WERI-Rb-1 (cell line): Measurements from ENCODE around the gene PDCD6IP.

ENCODE experiments used
- DNase-seq: peaks from one replicate; pipeline ENCODE4 v3.0.0-alpha.2; 2020
- H3K27ac ChIP-seq: fragments of 250-450 bp; sonication (Bioruptor Pico); 2 replicates; pipeline ENCODE4 v1.5.1; 2020; ENCODE audit warnings: mild to moderate bottlenecking, moderate library complexity
- H3K27me3 ChIP-seq: fragments of 250-450 bp; sonication (Bioruptor Pico); 2 replicates; pipeline ENCODE4 v1.5.1; 2021; ENCODE audit warnings: mild to moderate bottlenecking, low read depth, moderate library complexity; ENCODE audit not compliant: insufficient read depth, severe bottlenecking
- H3K36me3 ChIP-seq: fragments of 250-450 bp; sonication (Bioruptor Pico); 2 replicates; pipeline ENCODE4 v1.5.1; 2020; ENCODE audit warnings: mild to moderate bottlenecking, moderate library complexity
- H3K4me3 ChIP-seq: 2 replicates; pipeline ENCODE4 v1.5.1; 2011; ENCODE audit warnings: low read depth, mild to moderate bottlenecking, control low read depth, low read length
- H3K9me3 ChIP-seq: fragments of 250-450 bp; sonication (Bioruptor Pico); 2 replicates; pipeline ENCODE4 v1.5.1; 2021; ENCODE audit warnings: mild to moderate bottlenecking, moderate library complexity; ENCODE audit not compliant: severe bottlenecking
- TF ChIP-seq, protein P1 (sequence below): IDR thresholded peaks from 2 replicates; pipeline ENCODE4 v1.5.1; 2011; ENCODE audit warnings: low read depth, mild to moderate bottlenecking, control low read depth, inconsistent platforms, low read length

PDCD6IP gene

DNA sequence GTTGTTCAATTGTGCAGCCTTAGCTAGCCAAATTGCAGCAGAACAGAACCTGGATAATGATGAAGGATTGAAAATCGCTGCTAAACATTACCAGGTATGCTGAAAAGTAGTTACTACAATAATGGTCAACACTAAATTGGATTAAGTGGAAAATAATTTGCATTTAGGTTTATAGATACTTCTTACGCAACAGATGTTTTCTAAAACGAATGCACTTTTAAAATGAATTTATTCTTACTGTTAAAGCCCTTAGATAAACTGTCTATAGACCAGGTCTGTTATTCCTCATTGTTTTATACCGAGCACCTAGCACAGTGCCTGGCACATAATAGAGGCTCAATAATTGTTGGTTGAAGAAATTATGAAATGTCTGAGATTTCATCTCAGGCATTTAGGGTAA is 23.6 kb downstream of the PDCD6IP start:
- no peak for DNase-seq
- peaks cover 49% of the 10 kb centered on the region for H3K36me3 ChIP-seq
- no peaks in the 10 kb centered on the region for H3K27me3 ChIP-seq
- no peak overlapping the region for H3K27ac ChIP-seq
- H3K4me3 ChIP-seq: no peak overlapping the region
- H3K9me3 ChIP-seq: no peaks in the 10 kb centered on the region
- TF ChIP-seq, protein P1, sequence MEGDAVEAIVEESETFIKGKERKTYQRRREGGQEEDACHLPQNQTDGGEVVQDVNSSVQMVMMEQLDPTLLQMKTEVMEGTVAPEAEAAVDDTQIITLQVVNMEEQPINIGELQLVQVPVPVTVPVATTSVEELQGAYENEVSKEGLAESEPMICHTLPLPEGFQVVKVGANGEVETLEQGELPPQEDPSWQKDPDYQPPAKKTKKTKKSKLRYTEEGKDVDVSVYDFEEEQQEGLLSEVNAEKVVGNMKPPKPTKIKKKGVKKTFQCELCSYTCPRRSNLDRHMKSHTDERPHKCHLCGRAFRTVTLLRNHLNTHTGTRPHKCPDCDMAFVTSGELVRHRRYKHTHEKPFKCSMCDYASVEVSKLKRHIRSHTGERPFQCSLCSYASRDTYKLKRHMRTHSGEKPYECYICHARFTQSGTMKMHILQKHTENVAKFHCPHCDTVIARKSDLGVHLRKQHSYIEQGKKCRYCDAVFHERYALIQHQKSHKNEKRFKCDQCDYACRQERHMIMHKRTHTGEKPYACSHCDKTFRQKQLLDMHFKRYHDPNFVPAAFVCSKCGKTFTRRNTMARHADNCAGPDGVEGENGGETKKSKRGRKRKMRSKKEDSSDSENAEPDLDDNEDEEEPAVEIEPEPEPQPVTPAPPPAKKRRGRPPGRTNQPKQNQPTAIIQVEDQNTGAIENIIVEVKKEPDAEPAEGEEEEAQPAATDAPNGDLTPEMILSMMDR: no peak

DNA sequence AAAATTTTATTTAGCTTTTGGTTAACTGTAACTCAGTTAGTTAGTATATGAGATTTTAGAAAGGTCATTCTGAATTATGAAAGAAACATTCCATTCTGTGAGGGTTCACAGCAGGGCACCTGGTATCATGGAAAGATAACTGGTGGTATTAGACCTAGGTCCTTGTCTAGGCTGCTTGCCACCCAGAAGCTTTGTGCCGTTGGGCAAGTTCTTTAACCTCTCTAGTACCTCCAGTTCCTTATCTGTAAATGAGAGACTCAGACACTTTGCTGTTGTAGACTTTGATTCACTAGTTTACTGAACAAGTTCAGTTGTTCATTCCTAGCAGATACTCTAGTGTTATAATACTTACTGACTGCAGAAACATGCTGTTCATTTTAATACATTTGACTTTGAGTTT is 25.4 kb downstream of the PDCD6IP start:
- TF ChIP-seq, protein P1: no peak
- peaks cover 58% of the 10 kb centered on the region for H3K36me3 ChIP-seq
- no peak for DNase-seq

DNA sequence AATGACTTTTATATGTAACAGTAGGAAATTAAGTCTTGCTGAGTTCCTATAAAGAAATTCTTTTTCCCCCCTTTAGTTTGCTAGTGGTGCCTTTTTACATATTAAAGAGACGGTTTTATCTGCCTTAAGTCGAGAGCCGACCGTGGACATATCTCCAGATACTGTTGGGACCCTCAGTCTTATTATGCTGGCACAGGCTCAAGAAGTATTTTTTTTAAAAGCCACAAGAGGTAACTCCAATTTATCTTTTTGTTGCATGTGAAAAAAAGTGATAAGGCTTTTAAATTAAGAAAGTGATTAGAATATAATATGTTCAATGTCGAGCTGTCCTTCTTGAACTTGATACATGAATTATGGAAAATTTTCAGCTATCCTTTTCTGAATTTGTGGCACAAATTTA is 26.7 kb downstream of the PDCD6IP start:
- Histone ChIP-seq H3K36me3 (peaks cover 56% of the 10 kb centered on the region), H3K4me3 (no peak overlapping the region), H3K9me3 (no peaks in the 10 kb centered on the region), H3K27ac (no peak overlapping the region), H3K27me3 (no peaks in the 10 kb centered on the region)
- TF ChIP-seq, protein P1: no peak
- no peak for DNase-seq

More for the DNA sequence above, 25.4 kb downstream of the PDCD6IP start:
- H3K9me3 ChIP-seq: no peaks in the 10 kb centered on the region
- no peaks in the 10 kb centered on the region for H3K27me3 ChIP-seq
- H3K27ac ChIP-seq: no peak overlapping the region
- no peak overlapping the region for H3K4me3 ChIP-seq

DNA sequence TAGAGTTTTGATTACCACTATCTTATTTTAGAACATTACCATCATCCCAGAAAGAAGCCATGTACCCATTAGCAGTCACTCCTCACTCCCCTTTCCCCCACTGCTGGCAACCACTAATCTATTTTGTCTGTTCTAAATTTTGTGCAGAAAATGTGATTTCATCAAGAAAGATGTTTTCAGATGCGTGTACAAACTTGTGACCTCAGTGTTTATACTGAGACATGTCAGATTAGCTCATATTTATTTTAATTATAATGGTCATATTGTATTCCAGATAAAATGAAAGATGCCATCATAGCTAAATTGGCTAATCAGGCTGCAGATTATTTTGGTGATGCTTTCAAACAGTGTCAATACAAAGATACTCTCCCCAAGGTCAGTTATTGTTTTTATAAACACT is 27.8 kb downstream of the PDCD6IP start:
- H3K36me3 ChIP-seq: peaks cover 51% of the 10 kb centered on the region

DNA sequence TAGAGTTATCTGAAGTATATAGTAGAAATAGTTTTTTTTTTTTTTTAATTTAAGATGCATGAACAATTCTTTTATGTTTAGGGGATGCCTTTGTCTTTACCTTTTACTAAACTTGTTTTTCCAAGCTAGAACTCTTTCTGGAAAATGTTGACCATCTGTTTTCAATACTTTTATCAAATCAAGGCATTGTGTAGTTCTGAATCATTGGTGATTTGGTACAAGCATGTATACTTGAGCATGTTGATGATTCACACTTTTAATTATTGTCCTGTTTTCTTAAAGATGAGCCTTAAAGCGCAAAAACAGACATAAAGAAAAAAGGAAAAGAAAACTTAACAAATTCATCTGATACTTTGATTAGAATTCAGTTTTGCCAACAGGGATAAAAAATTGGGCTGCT is 28.3 kb downstream of the PDCD6IP start:
- Histone ChIP-seq H3K27ac (no peak overlapping the region), H3K9me3 (no peaks in the 10 kb centered on the region), H3K36me3 (peaks cover 51% of the 10 kb centered on the region), H3K4me3 (no peak overlapping the region), H3K27me3 (no peaks in the 10 kb centered on the region)
- TF ChIP-seq, protein P1: no peak
- no peak for DNase-seq

More for the DNA sequence above, 27.8 kb downstream of the PDCD6IP start:
- H3K4me3 ChIP-seq: no peak overlapping the region
- no peak overlapping the region for H3K27ac ChIP-seq
- no peaks in the 10 kb centered on the region for H3K27me3 ChIP-seq
- DNase-seq: no peak
- TF ChIP-seq, protein P1: no peak
- H3K9me3 ChIP-seq: no peaks in the 10 kb centered on the region

DNA sequence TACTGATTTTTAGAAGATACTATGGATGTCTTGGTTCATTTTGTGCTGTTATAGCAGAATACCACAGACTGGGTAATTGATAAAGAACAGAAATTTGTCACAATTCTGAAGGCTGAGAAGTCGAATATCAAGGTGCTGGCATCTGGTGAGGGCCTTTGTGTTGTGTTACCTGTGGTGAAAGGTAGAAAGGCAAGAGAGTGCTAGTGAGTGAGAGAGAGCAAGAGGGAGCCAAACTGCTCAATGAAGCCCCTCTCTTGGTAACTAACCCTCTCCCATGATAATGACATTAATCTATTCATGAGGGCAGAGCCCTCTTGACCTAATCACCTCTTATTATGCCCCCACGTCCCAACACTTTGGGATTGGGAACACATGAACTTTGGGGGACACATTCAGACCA is 31.3 kb downstream of the PDCD6IP start:
- peaks cover 23% of the 10 kb centered on the region for H3K36me3 ChIP-seq
- TF ChIP-seq, protein P1: no peak

More for the DNA sequence above, 31.3 kb downstream of the PDCD6IP start:
- Histone ChIP-seq H3K4me3 (no peak overlapping the region), H3K27ac (no peak overlapping the region), H3K27me3 (no peaks in the 10 kb centered on the region), H3K9me3 (no peaks in the 10 kb centered on the region)
- DNase-seq: no peak
